GM23338 (cell line): ENCODE data around the gene PPFIA1.

Source experiments
- CREB1 ChIP-seq: fragments of 250-450 bp; sonication (Bioruptor Pico); IDR thresholded peaks from 2 replicates; pipeline ENCODE4 v1.5.0; 2020; ENCODE audit warnings: low read depth, mild to moderate bottlenecking, moderate library complexity
- EZH2 ChIP-seq: fragments of 200-600 bp; sonication (generic); IDR thresholded peaks from one replicate; pipeline ENCODE4 v1.8.0; 2017; ENCODE audit warnings: antibody characterized with exemption, mild to moderate bottlenecking, low read depth; ENCODE audit not compliant: unreplicated experiment
- EZH2phosphoT487 ChIP-seq: fragments of 200-600 bp; sonication (generic); IDR thresholded peaks from one replicate; pipeline ENCODE4 v1.8.1; 2018; ENCODE audit warnings: antibody characterized with exemption; ENCODE audit not compliant: unreplicated experiment
- JUNB ChIP-seq: IDR thresholded peaks from one replicate; pipeline ENCODE4 v1.6.1; 2016; ENCODE audit warnings: antibody characterized with exemption; ENCODE audit not compliant: unreplicated experiment
- NANOG ChIP-seq: IDR thresholded peaks from 2 replicates; pipeline ENCODE4 v1.6.1; 2016; ENCODE audit warnings: antibody characterized with exemption, borderline replicate concordance
- POLR2AphosphoS5 ChIP-seq: IDR thresholded peaks from 2 replicates; pipeline ENCODE4 v1.6.1; 2016; ENCODE audit warnings: antibody characterized with exemption, low read depth
- STAT1 ChIP-seq: IDR thresholded peaks from one replicate; pipeline ENCODE4 v1.6.1; 2016; ENCODE audit warnings: antibody characterized with exemption; ENCODE audit not compliant: unreplicated experiment
- ZNF114 ChIP-seq: fragments of 250-450 bp; sonication (Bioruptor Pico); IDR thresholded peaks from 2 replicates; pipeline ENCODE4 v1.5.0; 2020; ENCODE audit warnings: mild to moderate bottlenecking, moderate library complexity
- ZNF331 ChIP-seq: fragments of 250-450 bp; sonication (Bioruptor Pico); IDR thresholded peaks from 2 replicates; pipeline ENCODE4 v1.5.0; 2020; ENCODE audit warnings: low read depth, mild to moderate bottlenecking, moderate library complexity
- TF ChIP-seq, protein P1 (sequence below), 2 experiments: fragments of 200-600 bp in 1 of 2; sonication (generic) in 1 of 2; conservative IDR thresholded peaks; 2 replicates each; pipeline versions ENCODE4 v1.5.1 to v1.6.1; 2016 to 2017; ENCODE audit warnings: antibody characterized with exemption in 2 of 2, low read depth in 2 of 2, mild to moderate bottlenecking in 2 of 2, moderate library complexity in 1 of 2
- TF ChIP-seq, protein P2 (sequence below): IDR thresholded peaks from one replicate; pipeline ENCODE4 v1.6.1; 2018; ENCODE audit warnings: antibody characterized with exemption; ENCODE audit not compliant: unreplicated experiment
- TF ChIP-seq, protein P3 (sequence below): IDR thresholded peaks from 2 replicates; pipeline ENCODE4 v1.6.1; 2016; ENCODE audit warnings: antibody characterized with exemption

DNA sequence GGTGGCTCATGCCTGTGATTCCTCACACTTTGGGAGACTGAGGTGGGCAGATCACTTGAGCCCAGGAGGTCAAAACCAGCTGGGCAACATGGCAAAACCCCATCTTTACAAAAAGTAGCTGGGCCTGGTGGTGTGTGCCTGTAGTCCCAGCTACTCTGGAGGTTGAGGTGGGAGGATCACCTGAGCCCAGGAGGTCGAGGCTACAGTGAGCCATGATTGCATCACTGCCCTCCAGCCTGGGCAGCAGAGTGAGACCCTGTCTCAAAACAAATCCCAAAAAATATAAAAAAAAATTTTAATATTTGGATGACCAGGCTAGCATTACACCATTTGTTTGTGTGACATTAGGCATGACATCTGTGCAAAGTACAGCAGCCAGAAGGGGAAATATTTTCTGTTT lies 78.1 kb downstream of the PPFIA1 start:
- no peak for TF ChIP-seq EZH2
- no peak for TF ChIP-seq POLR2AphosphoS5
- TF ChIP-seq, protein P1, sequence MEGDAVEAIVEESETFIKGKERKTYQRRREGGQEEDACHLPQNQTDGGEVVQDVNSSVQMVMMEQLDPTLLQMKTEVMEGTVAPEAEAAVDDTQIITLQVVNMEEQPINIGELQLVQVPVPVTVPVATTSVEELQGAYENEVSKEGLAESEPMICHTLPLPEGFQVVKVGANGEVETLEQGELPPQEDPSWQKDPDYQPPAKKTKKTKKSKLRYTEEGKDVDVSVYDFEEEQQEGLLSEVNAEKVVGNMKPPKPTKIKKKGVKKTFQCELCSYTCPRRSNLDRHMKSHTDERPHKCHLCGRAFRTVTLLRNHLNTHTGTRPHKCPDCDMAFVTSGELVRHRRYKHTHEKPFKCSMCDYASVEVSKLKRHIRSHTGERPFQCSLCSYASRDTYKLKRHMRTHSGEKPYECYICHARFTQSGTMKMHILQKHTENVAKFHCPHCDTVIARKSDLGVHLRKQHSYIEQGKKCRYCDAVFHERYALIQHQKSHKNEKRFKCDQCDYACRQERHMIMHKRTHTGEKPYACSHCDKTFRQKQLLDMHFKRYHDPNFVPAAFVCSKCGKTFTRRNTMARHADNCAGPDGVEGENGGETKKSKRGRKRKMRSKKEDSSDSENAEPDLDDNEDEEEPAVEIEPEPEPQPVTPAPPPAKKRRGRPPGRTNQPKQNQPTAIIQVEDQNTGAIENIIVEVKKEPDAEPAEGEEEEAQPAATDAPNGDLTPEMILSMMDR (conservative IDR thresholded peaks at IDR 0.05; ENCODE audit: low read depth in 2 of 2): no peak
- no peak for TF ChIP-seq EZH2phosphoT487
- no peak for TF ChIP-seq CREB1 (CRISPR knock-in tag)
- TF ChIP-seq, protein P2, sequence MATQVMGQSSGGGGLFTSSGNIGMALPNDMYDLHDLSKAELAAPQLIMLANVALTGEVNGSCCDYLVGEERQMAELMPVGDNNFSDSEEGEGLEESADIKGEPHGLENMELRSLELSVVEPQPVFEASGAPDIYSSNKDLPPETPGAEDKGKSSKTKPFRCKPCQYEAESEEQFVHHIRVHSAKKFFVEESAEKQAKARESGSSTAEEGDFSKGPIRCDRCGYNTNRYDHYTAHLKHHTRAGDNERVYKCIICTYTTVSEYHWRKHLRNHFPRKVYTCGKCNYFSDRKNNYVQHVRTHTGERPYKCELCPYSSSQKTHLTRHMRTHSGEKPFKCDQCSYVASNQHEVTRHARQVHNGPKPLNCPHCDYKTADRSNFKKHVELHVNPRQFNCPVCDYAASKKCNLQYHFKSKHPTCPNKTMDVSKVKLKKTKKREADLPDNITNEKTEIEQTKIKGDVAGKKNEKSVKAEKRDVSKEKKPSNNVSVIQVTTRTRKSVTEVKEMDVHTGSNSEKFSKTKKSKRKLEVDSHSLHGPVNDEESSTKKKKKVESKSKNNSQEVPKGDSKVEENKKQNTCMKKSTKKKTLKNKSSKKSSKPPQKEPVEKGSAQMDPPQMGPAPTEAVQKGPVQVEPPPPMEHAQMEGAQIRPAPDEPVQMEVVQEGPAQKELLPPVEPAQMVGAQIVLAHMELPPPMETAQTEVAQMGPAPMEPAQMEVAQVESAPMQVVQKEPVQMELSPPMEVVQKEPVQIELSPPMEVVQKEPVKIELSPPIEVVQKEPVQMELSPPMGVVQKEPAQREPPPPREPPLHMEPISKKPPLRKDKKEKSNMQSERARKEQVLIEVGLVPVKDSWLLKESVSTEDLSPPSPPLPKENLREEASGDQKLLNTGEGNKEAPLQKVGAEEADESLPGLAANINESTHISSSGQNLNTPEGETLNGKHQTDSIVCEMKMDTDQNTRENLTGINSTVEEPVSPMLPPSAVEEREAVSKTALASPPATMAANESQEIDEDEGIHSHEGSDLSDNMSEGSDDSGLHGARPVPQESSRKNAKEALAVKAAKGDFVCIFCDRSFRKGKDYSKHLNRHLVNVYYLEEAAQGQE: no peak
- no peak for TF ChIP-seq ZNF114 (CRISPR knock-in tag)
- TF ChIP-seq JUNB: no peak
- TF ChIP-seq, protein P3, sequence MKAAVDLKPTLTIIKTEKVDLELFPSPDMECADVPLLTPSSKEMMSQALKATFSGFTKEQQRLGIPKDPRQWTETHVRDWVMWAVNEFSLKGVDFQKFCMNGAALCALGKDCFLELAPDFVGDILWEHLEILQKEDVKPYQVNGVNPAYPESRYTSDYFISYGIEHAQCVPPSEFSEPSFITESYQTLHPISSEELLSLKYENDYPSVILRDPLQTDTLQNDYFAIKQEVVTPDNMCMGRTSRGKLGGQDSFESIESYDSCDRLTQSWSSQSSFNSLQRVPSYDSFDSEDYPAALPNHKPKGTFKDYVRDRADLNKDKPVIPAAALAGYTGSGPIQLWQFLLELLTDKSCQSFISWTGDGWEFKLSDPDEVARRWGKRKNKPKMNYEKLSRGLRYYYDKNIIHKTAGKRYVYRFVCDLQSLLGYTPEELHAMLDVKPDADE: no peak
- TF ChIP-seq STAT1: no peak
- no peak for TF ChIP-seq NANOG
- TF ChIP-seq ZNF331 (CRISPR knock-in tag): no peak
